HepG2 (cell line): ENCODE measurements around the gene HOMEZ. TPM values are rescaled to one million over a fixed set of nuclear protein-coding genes. Genes with fewer than 3 reads are reported as not detected.
A peak's percentile ranks its signal among the peaks of the same experiment; 100 is the strongest.

Experiments used
- AKAP8 ChIP-seq: sonication (generic); formaldehyde crosslinking; IDR thresholded peaks from 2 replicates; pipeline ENCODE4 v1.5.1; 2020; ENCODE audit warnings: mild to moderate bottlenecking, missing genetic modification reagents
- BRCA1 ChIP-seq: sonication (generic); formaldehyde crosslinking; IDR thresholded peaks from 2 replicates; pipeline ENCODE4 v1.4.0; 2020; ENCODE audit warnings: missing genetic modification reagents
- CAMTA2 ChIP-seq: sonication (generic); formaldehyde crosslinking; IDR thresholded peaks from 2 replicates; pipeline ENCODE4 v1.4.0; 2020; ENCODE audit warnings: mild to moderate bottlenecking, missing genetic modification reagents, borderline replicate concordance
- CEBPG ChIP-seq: IDR thresholded peaks from 2 replicates; pipeline ENCODE4 v1.6.1; 2016
- CENPT ChIP-seq: sonication (generic); formaldehyde crosslinking; IDR thresholded peaks from 2 replicates; pipeline ENCODE4 v1.8.0; 2022; ENCODE audit warnings: low read depth, mild to moderate bottlenecking, moderate library complexity, missing genetic modification reagents
- CHD2 ChIP-seq: IDR thresholded peaks from 2 replicates; pipeline ENCODE4 v1.6.1; 2011; ENCODE audit warnings: low read depth, low read length, improper control_type of control experiment
- FOXA1 ChIP-seq, 2 experiments: fragments of 450-650 bp in 1 of 2; sonication (generic) in 1 of 2; formaldehyde crosslinking in 1 of 2; IDR thresholded peaks; 2 replicates each; pipeline versions ENCODE4 v1.4.0 to v1.6.1; 2016 to 2020; ENCODE audit warnings: missing genetic modification reagents in 1 of 2
- HMG20A ChIP-seq: IDR thresholded peaks from 2 replicates; pipeline ENCODE4 v1.6.1; 2016; ENCODE audit warnings: borderline replicate concordance
- HNF4A ChIP-seq: sonication (generic); formaldehyde crosslinking; IDR thresholded peaks from 2 replicates; pipeline ENCODE4 v1.4.0; 2020; ENCODE audit warnings: missing genetic modification reagents
- HOXA3 ChIP-seq: sonication (generic); formaldehyde crosslinking; IDR thresholded peaks from 2 replicates; pipeline ENCODE4 v1.5.0; 2020; ENCODE audit warnings: missing genetic modification reagents
- IRF2 ChIP-seq: IDR thresholded peaks from 2 replicates; pipeline ENCODE4 v1.6.1; 2018; ENCODE audit warnings: missing genetic modification reagents, missing compliant biosample characterization
- KLF11 ChIP-seq: IDR thresholded peaks from 2 replicates; pipeline ENCODE4 v1.6.1; 2016; ENCODE audit warnings: missing compliant biosample characterization
- PHF21A ChIP-seq: sonication (generic); formaldehyde crosslinking; IDR thresholded peaks from 2 replicates; pipeline ENCODE4 v1.5.0; 2020; ENCODE audit warnings: mild to moderate bottlenecking, missing genetic modification reagents
- RBAK ChIP-seq: sonication (generic); formaldehyde crosslinking; IDR thresholded peaks from 2 replicates; pipeline ENCODE4 v1.5.1; 2020; ENCODE audit warnings: mild to moderate bottlenecking, missing genetic modification reagents
- RFX5 ChIP-seq: IDR thresholded peaks from 2 replicates; pipeline ENCODE4 v1.6.1; 2011; ENCODE audit warnings: low read depth, low read length, improper control_type of control experiment
- SALL1 ChIP-seq: sonication (generic); formaldehyde crosslinking; IDR thresholded peaks from 2 replicates; pipeline ENCODE4 v1.8.0; 2022; ENCODE audit warnings: mild to moderate bottlenecking, missing genetic modification reagents
- ZFP90 ChIP-seq: sonication (generic); formaldehyde crosslinking; IDR thresholded peaks from 2 replicates; pipeline ENCODE4 v1.8.0; 2022; ENCODE audit warnings: missing genetic modification reagents, mild to moderate bottlenecking, inconsistent platforms, borderline replicate concordance
- ZNF430 ChIP-seq: sonication (generic); formaldehyde crosslinking; IDR thresholded peaks from 2 replicates; pipeline ENCODE4 v1.9.0; 2021; ENCODE audit warnings: mild to moderate bottlenecking, missing genetic modification reagents
- ZNF562 ChIP-seq: sonication (generic); formaldehyde crosslinking; IDR thresholded peaks from 2 replicates; pipeline ENCODE4 v1.8.0; 2022; ENCODE audit warnings: missing genetic modification reagents, borderline replicate concordance
- ZNF564 ChIP-seq: sonication (generic); formaldehyde crosslinking; IDR thresholded peaks from 2 replicates; pipeline ENCODE4 v1.8.1; 2023; ENCODE audit warnings: mild to moderate bottlenecking, missing genetic modification reagents
- ZNF605 ChIP-seq: sonication (generic); formaldehyde crosslinking; IDR thresholded peaks from 2 replicates; pipeline ENCODE4 v1.8.0; 2022; ENCODE audit warnings: mild to moderate bottlenecking, missing genetic modification reagents
- ZNF615 ChIP-seq: sonication (generic); formaldehyde crosslinking; IDR thresholded peaks from 2 replicates; pipeline ENCODE4 v1.5.0; 2020; ENCODE audit warnings: mild to moderate bottlenecking, missing genetic modification reagents, borderline replicate concordance
- ZNF772 ChIP-seq: sonication (generic); formaldehyde crosslinking; IDR thresholded peaks from 2 replicates; pipeline ENCODE4 v1.5.0; 2020; ENCODE audit warnings: mild to moderate bottlenecking, missing genetic modification reagents
- ZNF780A ChIP-seq: sonication (generic); formaldehyde crosslinking; IDR thresholded peaks from 2 replicates; pipeline ENCODE4 v1.8.0; 2022; ENCODE audit warnings: mild to moderate bottlenecking, missing genetic modification reagents, moderate library complexity
- ZNF883 ChIP-seq: sonication (generic); formaldehyde crosslinking; IDR thresholded peaks from 2 replicates; pipeline ENCODE4 v1.5.1; 2020; ENCODE audit warnings: mild to moderate bottlenecking, missing genetic modification reagents; ENCODE audit errors: not compliant biosample characterization
- polyA plus RNA-seq, 8 experiments: library from polyadenylated mRNA; depleted of rRNA in 3 of 8; stranded (reverse) in 7 of 8; unstranded in 1 of 8; fragments of >200 nt; fragmentation: Illumina TruSeq in 4 of 8; extraction: Trizol in 4 of 8; gene quantifications; 2 replicates each; pipeline versions ENCODE4 v1.2.1 to v1.2.3, GENCODE V29; 2011 to 2016; ENCODE audit warnings: low read depth in 4 of 8, missing spikeins in 1 of 8, mixed read lengths in 1 of 8; ENCODE audit not compliant: insufficient read depth in 1 of 8
- total RNA-seq, 5 experiments: library from RNA; depleted of rRNA; stranded (reverse); fragments of >200 nt; fragmentation: Illumina TruSeq; extraction: Trizol; gene quantifications; 2 replicates each; pipeline ENCODE4 v1.2.3, GENCODE V29; 2016; ENCODE audit warnings: low read depth in 1 of 5
- TF ChIP-seq, protein P1 (sequence below): sonication (generic); formaldehyde crosslinking; IDR thresholded peaks from 2 replicates; pipeline ENCODE4 v1.4.0; 2020; ENCODE audit warnings: missing genetic modification reagents, borderline replicate concordance

The HOMEZ gene
- total and polyA plus RNA-seq, 2 of the 13 experiments (the other 11 are each of a cell fraction or from before 2014, with no cell fraction given): 14.5 to 31.8 TPM

DNA sequence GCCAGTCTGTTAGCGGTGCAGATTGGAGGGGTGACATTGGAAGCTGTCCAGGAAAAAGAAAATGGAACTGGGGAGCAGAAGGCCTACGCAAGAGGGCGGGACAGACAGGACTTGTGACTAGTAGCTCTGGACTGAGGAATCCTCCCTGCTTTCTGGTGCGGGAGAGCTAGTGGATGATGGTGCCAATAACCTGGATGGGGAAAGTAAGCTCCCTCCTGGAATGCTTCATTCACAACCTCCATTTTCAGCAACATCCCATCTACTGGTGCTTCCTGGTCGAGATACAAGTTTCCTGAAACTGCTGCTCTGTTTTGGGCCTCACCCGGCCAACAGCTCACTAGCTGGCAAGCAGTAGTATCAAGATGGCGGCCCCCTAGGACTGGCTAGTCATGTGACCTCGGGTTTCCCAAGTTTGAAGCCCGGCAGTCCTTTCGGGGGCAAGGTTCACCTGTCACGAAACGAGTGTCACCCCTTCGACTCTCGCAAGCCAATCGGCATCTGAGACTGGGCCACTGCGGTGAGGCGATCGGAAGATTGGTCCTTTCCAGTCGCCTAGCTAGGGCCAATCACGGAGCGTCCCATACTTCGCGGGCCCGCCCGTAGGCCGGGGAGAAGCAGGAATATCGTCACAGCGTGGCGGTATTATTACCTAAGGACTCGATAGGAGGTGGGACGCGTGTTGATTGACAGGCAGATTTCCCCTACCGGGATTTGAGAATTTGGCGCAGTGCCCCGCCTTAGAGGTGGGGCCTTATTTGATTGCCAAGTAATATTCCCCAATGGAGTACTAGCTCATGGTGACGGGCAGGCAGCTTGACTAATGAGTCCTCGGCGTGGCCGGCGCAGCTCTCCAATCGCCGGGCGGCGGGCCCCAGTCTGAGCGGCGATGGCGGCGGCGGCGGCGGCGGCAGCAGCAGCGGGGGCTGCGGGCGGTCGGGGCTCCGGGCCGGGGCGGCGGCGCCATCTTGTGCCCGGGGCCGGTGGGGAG, 34.9 kb upstream of the HOMEZ start, which contains the start of gene PABPN1 (continued):
- TF ChIP-seq PHF21A (CRISPR knock-in tag) (no peak), KLF11 (CRISPR knock-in tag) (peak; percentile 97; the same call in 1 of the 2 replicates), ZNF883 (CRISPR knock-in tag) (peak; percentile 99), CENPT (CRISPR knock-in tag) (peak; percentile 87; the same call in 1 of the 2 replicates), CEBPG (peak; percentile 83), ZNF615 (CRISPR knock-in tag) (no peak; the same call in 1 of the 2 replicates), ZNF562 (no peak), RBAK (no peak; the same call in 1 of the 2 replicates), HOXA3 (peak; percentile 99), IRF2 (CRISPR knock-in tag) (peak; percentile 97; the same call in 1 of the 2 replicates), CAMTA2 (CRISPR knock-in tag) (peak; percentile 24; the same call in 1 of the 2 replicates), HNF4A (CRISPR knock-in tag) (peak; percentile 100), RFX5 (peak; percentile 84), ZNF780A (CRISPR knock-in tag) (no peak), SALL1 (peak; percentile 97), AKAP8 (CRISPR knock-in tag) (peak; percentile 100), ZNF772 (CRISPR knock-in tag) (peak; percentile 96), BRCA1 (CRISPR knock-in tag) (peak; percentile 99), CHD2 (peak; percentile 84), HMG20A (CRISPR knock-in tag) (0 out of 2 replicates have a peak, but pooled peaks have one; percentile 43), ZNF564 (CRISPR knock-in tag) (peak; percentile 91), ZFP90 (CRISPR knock-in tag) (peak; percentile 98), ZNF430 (CRISPR knock-in tag) (peak; percentile 73), ZNF605 (CRISPR knock-in tag) (peak; percentile 94), FOXA1 (IDR thresholded peaks at IDR 0.05) (no peak), FOXA1 (CRISPR knock-in tag; IDR thresholded peaks at IDR 0.05) (peak; percentile 36; the same call in 1 of the 2 replicates)
- TF ChIP-seq, protein P1, sequence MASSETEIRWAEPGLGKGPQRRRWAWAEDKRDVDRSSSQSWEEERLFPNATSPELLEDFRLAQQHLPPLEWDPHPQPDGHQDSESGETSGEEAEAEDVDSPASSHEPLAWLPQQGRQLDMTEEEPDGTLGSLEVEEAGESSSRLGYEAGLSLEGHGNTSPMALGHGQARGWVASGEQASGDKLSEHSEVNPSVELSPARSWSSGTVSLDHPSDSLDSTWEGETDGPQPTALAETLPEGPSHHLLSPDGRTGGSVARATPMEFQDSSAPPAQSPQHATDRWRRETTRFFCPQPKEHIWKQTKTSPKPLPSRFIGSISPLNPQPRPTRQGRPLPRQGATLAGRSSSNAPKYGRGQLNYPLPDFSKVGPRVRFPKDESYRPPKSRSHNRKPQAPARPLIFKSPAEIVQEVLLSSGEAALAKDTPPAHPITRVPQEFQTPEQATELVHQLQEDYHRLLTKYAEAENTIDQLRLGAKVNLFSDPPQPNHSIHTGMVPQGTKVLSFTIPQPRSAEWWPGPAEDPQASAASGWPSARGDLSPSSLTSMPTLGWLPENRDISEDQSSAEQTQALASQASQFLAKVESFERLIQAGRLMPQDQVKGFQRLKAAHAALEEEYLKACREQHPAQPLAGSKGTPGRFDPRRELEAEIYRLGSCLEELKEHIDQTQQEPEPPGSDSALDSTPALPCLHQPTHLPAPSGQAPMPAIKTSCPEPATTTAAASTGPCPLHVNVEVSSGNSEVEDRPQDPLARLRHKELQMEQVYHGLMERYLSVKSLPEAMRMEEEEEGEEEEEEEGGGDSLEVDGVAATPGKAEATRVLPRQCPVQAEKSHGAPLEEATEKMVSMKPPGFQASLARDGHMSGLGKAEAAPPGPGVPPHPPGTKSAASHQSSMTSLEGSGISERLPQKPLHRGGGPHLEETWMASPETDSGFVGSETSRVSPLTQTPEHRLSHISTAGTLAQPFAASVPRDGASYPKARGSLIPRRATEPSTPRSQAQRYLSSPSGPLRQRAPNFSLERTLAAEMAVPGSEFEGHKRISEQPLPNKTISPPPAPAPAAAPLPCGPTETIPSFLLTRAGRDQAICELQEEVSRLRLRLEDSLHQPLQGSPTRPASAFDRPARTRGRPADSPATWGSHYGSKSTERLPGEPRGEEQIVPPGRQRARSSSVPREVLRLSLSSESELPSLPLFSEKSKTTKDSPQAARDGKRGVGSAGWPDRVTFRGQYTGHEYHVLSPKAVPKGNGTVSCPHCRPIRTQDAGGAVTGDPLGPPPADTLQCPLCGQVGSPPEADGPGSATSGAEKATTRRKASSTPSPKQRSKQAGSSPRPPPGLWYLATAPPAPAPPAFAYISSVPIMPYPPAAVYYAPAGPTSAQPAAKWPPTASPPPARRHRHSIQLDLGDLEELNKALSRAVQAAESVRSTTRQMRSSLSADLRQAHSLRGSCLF: peak; percentile 72; the same call in 1 of the 2 replicates
